GM12878 (cell line): ENCODE data around the gene SIN3A. TPM values are rescaled to one million over a fixed set of nuclear protein-coding genes. Genes with fewer than 3 reads are reported as not detected.
A peak's percentile ranks its signal among the peaks of the same experiment; 100 is the strongest.

Experiments used
- BACH1 ChIP-seq: fragments of 450-650 bp; IDR thresholded peaks from 2 replicates; pipeline ENCODE4 v1.6.1; 2017; ENCODE audit warnings: mild to moderate bottlenecking, borderline replicate concordance
- DPF2 ChIP-seq: fragments of 450-650 bp; IDR thresholded peaks from 2 replicates; pipeline ENCODE4 v1.6.1; 2017; ENCODE audit warnings: mild to moderate bottlenecking
- EGR1 ChIP-seq, 2 experiments: IDR thresholded peaks; 1 replicate in 1 of 2; 2 replicates in 1 of 2; pipeline ENCODE4 v1.6.1; 2011 to 2012; ENCODE audit warnings: low read depth in 2 of 2, low read length in 2 of 2, borderline replicate concordance in 1 of 2, mild to moderate bottlenecking in 1 of 2, moderate library complexity in 1 of 2
- GATAD2B ChIP-seq: fragments of 450-650 bp; conservative IDR thresholded peaks from 2 replicates; pipeline ENCODE4 v1.6.1; 2017; ENCODE audit warnings: low read depth, mild to moderate bottlenecking, moderate library complexity
- HCFC1 ChIP-seq: fragments of 150-350 bp; IDR thresholded peaks from 2 replicates; pipeline ENCODE4 v1.6.1; 2014; ENCODE audit warnings: low read length
- IKZF2 ChIP-seq, 2 experiments: fragments of 450-650 bp; IDR thresholded peaks; 2 replicates each; pipeline ENCODE4 v1.6.1; 2017; ENCODE audit warnings: mild to moderate bottlenecking in 2 of 2, moderate library complexity in 2 of 2
- LARP7 ChIP-seq: fragments of 450-650 bp; IDR thresholded peaks from 2 replicates; pipeline ENCODE4 v1.6.1; 2017; ENCODE audit warnings: mild to moderate bottlenecking
- PKNOX1 ChIP-seq: fragments of 450-650 bp; IDR thresholded peaks from 2 replicates; pipeline ENCODE4 v1.6.1; 2016; ENCODE audit warnings: mild to moderate bottlenecking
- POLR2A ChIP-seq: IDR thresholded peaks from 2 replicates; pipeline ENCODE4 v1.6.1; 2011; ENCODE audit warnings: low read depth, mild to moderate bottlenecking, low read length
- RELA ChIP-seq: fragments of 450-650 bp; IDR thresholded peaks from 2 replicates; pipeline ENCODE4 v1.8.0; 2014; ENCODE audit warnings: borderline replicate concordance; ENCODE audit not compliant: partially characterized antibody
- REST ChIP-seq: IDR thresholded peaks from 2 replicates; pipeline ENCODE4 v1.6.1; 2012; ENCODE audit warnings: mild to moderate bottlenecking, low read depth, low read length
- RUNX3 ChIP-seq: IDR thresholded peaks from 2 replicates; pipeline ENCODE4 v1.6.1; 2012; ENCODE audit warnings: low read length, inconsistent platforms
- TCF12 ChIP-seq: IDR thresholded peaks from 2 replicates; pipeline ENCODE4 v1.6.1; 2011; ENCODE audit warnings: low read depth, mild to moderate bottlenecking, low read length
- ZBED1 ChIP-seq: IDR thresholded peaks from 2 replicates; pipeline ENCODE4 v1.6.1; 2016; ENCODE audit warnings: borderline replicate concordance
- polyA plus RNA-seq, 11 experiments: library from polyadenylated mRNA; depleted of rRNA in 4 of 11; unstranded in 6 of 11; stranded (reverse) in 5 of 11; fragments of >200 nt; fragmentation: Nextera tagmentation in 4 of 11; fragmentation: Illumina TruSeq in 1 of 11; extraction: Ambion mirVana in 4 of 11; extraction: Trizol in 1 of 11; gene quantifications; 1 replicate in 1 of 11; 2 replicates in 10 of 11; pipeline versions ENCODE4 v1.2.1 to v1.2.3, GENCODE V29; 2011 to 2016; ENCODE audit warnings: inconsistent platforms in 2 of 11, missing spikeins in 2 of 11, low read depth in 1 of 11
- total RNA-seq, 4 experiments: library from RNA; depleted of rRNA in 3 of 4; stranded (reverse); fragments of >200 nt in 3 of 4; fragmentation: Illumina TruSeq in 1 of 4; extraction: Trizol in 1 of 4; gene quantifications; 2 replicates each; pipeline versions ENCODE4 v1.2.1 to v1.2.3, GENCODE V29; 2013 to 2021
- TF ChIP-seq, protein P1 (sequence below): fragments of 450-650 bp; IDR thresholded peaks from 2 replicates; pipeline ENCODE4 v1.6.1; 2017; ENCODE audit warnings: mild to moderate bottlenecking, moderate library complexity
- TF ChIP-seq, protein P2 (sequence below): fragments of 450-650 bp; IDR thresholded peaks from 2 replicates; pipeline ENCODE4 v1.6.1; 2014; ENCODE audit warnings: mild to moderate bottlenecking
- TF ChIP-seq, protein P3 (sequence below): fragments of 450-650 bp; IDR thresholded peaks from 2 replicates; pipeline ENCODE4 v1.6.1; 2018; ENCODE audit warnings: borderline replicate concordance, mild to moderate bottlenecking; ENCODE audit not compliant: partially characterized antibody

The SIN3A gene
- total and polyA plus RNA-seq, 10 of the 15 experiments (the other 5 are each of a cell fraction or from before 2014, with no cell fraction given), result 6.4 to 62.2 (median 29.2) TPM

- TF ChIP-seq GATAD2B, result peak; percentile 59; the same call in 1 of the 2 replicates
- TF ChIP-seq, protein P1, sequence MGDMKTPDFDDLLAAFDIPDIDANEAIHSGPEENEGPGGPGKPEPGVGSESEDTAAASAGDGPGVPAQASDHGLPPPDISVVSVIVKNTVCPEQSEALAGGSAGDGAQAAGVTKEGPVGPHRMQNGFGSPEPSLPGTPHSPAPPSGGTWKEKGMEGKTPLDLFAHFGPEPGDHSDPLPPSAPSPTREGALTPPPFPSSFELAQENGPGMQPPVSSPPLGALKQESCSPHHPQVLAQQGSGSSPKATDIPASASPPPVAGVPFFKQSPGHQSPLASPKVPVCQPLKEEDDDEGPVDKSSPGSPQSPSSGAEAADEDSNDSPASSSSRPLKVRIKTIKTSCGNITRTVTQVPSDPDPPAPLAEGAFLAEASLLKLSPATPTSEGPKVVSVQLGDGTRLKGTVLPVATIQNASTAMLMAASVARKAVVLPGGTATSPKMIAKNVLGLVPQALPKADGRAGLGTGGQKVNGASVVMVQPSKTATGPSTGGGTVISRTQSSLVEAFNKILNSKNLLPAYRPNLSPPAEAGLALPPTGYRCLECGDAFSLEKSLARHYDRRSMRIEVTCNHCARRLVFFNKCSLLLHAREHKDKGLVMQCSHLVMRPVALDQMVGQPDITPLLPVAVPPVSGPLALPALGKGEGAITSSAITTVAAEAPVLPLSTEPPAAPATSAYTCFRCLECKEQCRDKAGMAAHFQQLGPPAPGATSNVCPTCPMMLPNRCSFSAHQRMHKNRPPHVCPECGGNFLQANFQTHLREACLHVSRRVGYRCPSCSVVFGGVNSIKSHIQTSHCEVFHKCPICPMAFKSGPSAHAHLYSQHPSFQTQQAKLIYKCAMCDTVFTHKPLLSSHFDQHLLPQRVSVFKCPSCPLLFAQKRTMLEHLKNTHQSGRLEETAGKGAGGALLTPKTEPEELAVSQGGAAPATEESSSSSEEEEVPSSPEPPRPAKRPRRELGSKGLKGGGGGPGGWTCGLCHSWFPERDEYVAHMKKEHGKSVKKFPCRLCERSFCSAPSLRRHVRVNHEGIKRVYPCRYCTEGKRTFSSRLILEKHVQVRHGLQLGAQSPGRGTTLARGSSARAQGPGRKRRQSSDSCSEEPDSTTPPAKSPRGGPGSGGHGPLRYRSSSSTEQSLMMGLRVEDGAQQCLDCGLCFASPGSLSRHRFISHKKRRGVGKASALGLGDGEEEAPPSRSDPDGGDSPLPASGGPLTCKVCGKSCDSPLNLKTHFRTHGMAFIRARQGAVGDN, result no peak
- peak in 1 of 2 experiments; percentile 20; a peak in 2 of 4 replicates for TF ChIP-seq IKZF2 (IDR thresholded peaks at IDR 0.05)
- peak; percentile 92 for TF ChIP-seq TCF12
- TF ChIP-seq HCFC1, result peak; percentile 30; the same call in 1 of the 2 replicates
- TF ChIP-seq, protein P2, sequence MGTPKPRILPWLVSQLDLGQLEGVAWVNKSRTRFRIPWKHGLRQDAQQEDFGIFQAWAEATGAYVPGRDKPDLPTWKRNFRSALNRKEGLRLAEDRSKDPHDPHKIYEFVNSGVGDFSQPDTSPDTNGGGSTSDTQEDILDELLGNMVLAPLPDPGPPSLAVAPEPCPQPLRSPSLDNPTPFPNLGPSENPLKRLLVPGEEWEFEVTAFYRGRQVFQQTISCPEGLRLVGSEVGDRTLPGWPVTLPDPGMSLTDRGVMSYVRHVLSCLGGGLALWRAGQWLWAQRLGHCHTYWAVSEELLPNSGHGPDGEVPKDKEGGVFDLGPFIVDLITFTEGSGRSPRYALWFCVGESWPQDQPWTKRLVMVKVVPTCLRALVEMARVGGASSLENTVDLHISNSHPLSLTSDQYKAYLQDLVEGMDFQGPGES, result no peak
- TF ChIP-seq, protein P3, sequence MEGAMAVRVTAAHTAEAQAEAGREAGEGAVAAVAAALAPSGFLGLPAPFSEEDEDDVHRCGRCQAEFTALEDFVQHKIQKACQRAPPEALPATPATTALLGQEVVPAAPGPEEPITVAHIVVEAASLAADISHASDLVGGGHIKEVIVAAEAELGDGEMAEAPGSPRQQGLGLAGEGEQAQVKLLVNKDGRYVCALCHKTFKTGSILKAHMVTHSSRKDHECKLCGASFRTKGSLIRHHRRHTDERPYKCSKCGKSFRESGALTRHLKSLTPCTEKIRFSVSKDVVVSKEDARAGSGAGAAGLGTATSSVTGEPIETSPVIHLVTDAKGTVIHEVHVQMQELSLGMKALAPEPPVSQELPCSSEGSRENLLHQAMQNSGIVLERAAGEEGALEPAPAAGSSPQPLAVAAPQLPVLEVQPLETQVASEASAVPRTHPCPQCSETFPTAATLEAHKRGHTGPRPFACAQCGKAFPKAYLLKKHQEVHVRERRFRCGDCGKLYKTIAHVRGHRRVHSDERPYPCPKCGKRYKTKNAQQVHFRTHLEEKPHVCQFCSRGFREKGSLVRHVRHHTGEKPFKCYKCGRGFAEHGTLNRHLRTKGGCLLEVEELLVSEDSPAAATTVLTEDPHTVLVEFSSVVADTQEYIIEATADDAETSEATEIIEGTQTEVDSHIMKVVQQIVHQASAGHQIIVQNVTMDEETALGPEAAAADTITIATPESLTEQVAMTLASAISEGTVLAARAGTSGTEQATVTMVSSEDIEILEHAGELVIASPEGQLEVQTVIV, result peak; percentile 35
- 0 out of 2 replicates have a peak, but pooled peaks have one; percentile 33 for TF ChIP-seq BACH1
- TF ChIP-seq PKNOX1, result 0 out of 2 replicates have a peak, but pooled peaks have one; percentile 17
- TF ChIP-seq POLR2A, result peak; percentile 68
- no peak for TF ChIP-seq ZBED1
- TF ChIP-seq DPF2, result peak; percentile 53; the same call in 1 of the 2 replicates
- TF ChIP-seq RUNX3, result peak; percentile 43; the same call in 1 of the 2 replicates
- TF ChIP-seq REST, result no peak
- TF ChIP-seq RELA, result peak; percentile 10
- peak in 1 of 2 experiments; percentile 50; a peak in 1 of 3 replicates for TF ChIP-seq EGR1 (IDR thresholded peaks at IDR 0.05; ENCODE audit: borderline replicate concordance in 1 of 2, low read depth in 2 of 2, low read length in 2 of 2)
- TF ChIP-seq LARP7, result no peak; the same call in 1 of the 2 replicates
Observed at GRCh38 chr15:75347222-75348033, 104.1 kb downstream of the SIN3A start (continued).
